ENCODE results near the gene GATB. TPM values are rescaled to one million over a fixed set of nuclear protein-coding genes. Genes with fewer than 3 reads are reported as not detected.

The GATB gene
- total RNA-seq, 1 donor from 2014 or later = 22.9 TPM

GRCh38 chr4:151786158-151786495 lies 25.3 kb upstream of the GATB start:
- Mint-ChIP-seq H3K36me3 (ENCODE audit: low read depth) (no peaks in the 10 kb centered on the region), H3K9me3 (no peaks in the 10 kb centered on the region), H3K4me1 (no peaks in the 10 kb centered on the region), H3K27ac (no peak overlapping the region), H3K27me3 (peaks cover 18% of the 10 kb centered on the region), H3K4me3 (no peak overlapping the region)
- ATAC-seq (ENCODE audit: low read depth) (no peak), DNase-seq (no peak)
- TF ChIP-seq CTCF (IDR thresholded peaks at IDR 0.05) = no peak
- POLR2A ChIA-PET = no interaction called here
- intact Hi-C loops (cut with micrococcal nuclease) = no loop called here
- CTCF ChIA-PET = interaction anchor here (0.9 kb wide), 1 partner anchor 10 kb away, joined by 3 read pairs; no protein-coding TSS in a partner anchor

- Mint-ChIP-seq H3K27ac (no peak overlapping the region), H3K4me1 (no peaks in the 10 kb centered on the region), H3K36me3 (ENCODE audit: low read depth) (no peaks in the 10 kb centered on the region), H3K4me3 (no peak overlapping the region), H3K27me3 (peaks cover 20% of the 10 kb centered on the region), H3K9me3 (no peaks in the 10 kb centered on the region)
- ATAC-seq (ENCODE audit: low read depth) (no peak), DNase-seq (no peak)
- TF ChIP-seq CTCF (IDR thresholded peaks at IDR 0.05) = no peak
- ChIA-PET CTCF (no interaction called here), POLR2A (no interaction called here)
- intact Hi-C loops (cut with micrococcal nuclease) = no loop called here
Observed at GRCh38 chr4:151785484-151786157, 24.8 kb upstream of the GATB start.

GRCh38 chr4:151784706-151785105 lies 23.9 kb upstream of the GATB start:
- intact Hi-C loops (cut with micrococcal nuclease) = no loop called here
- ATAC-seq (ENCODE audit: low read depth) (no peak), DNase-seq (no peak)
- Mint-ChIP-seq H3K4me1 (no peaks in the 10 kb centered on the region), H3K36me3 (ENCODE audit: low read depth) (no peaks in the 10 kb centered on the region), H3K27me3 (peaks cover 24% of the 10 kb centered on the region), H3K4me3 (no peak overlapping the region), H3K27ac (no peak overlapping the region), H3K9me3 (no peaks in the 10 kb centered on the region)
- CTCF ChIA-PET = no interaction called here
- POLR2A ChIA-PET = no interaction called here
- no peak for TF ChIP-seq CTCF (IDR thresholded peaks at IDR 0.05)

GRCh38 chr4:151783867-151784266 lies 23.1 kb upstream of the GATB start:
- H3K36me3 Mint-ChIP-seq (ENCODE audit: low read depth) = no peaks in the 10 kb centered on the region
- H3K9me3 Mint-ChIP-seq = no peaks in the 10 kb centered on the region
- TF ChIP-seq CTCF (IDR thresholded peaks at IDR 0.05) = no peak
- intact Hi-C loops (cut with micrococcal nuclease) = no loop called here
- DNase-seq (no peak), ATAC-seq (ENCODE audit: low read depth) (no peak)
- H3K27me3 Mint-ChIP-seq = peaks cover 26% of the 10 kb centered on the region
- H3K27ac Mint-ChIP-seq = no peak overlapping the region
- ChIA-PET POLR2A (no interaction called here), CTCF (no interaction called here)
- H3K4me3 Mint-ChIP-seq = no peak overlapping the region
- H3K4me1 Mint-ChIP-seq = no peaks in the 10 kb centered on the region

- Mint-ChIP-seq H3K9me3 (no peaks in the 10 kb centered on the region), H3K36me3 (ENCODE audit: low read depth) (no peaks in the 10 kb centered on the region), H3K4me3 (no peak overlapping the region), H3K4me1 (no peaks in the 10 kb centered on the region), H3K27me3 (peaks cover 27% of the 10 kb centered on the region), H3K27ac (no peak overlapping the region)
- intact Hi-C loops (cut with micrococcal nuclease) = no loop called here
- no peak for TF ChIP-seq CTCF (IDR thresholded peaks at IDR 0.05)
- DNase-seq = no peak
- ChIA-PET CTCF (no interaction called here), POLR2A (no interaction called here)
- ATAC-seq (ENCODE audit: low read depth) = no peak
Observed at GRCh38 chr4:151782296-151782695, 21.5 kb upstream of the GATB start.

Measured in activated B cell treated with CpG ODN at 0.5 μM for 24 hours (primary cell).